Neural crest cell (in vitro differentiated cells): ENCODE data around the gene MCM6. TPM values are rescaled to one million over a fixed set of nuclear protein-coding genes. Genes with fewer than 3 reads are reported as not detected.
"Not testable (repeated sequence)": the region's sequence is repeated elsewhere in the genome, so short reads cannot be mapped to it uniquely, and the experiment has no call there.

Source experiments
- DNase-seq: peaks from one replicate; pipeline ENCODE4 v3.0.0; 2021; ENCODE audit warnings: low read depth, mixed read lengths, low spot score
- H3K27ac Mint-ChIP-seq: one replicate; pipeline ENCODE4 v1.8.0; 2021; ENCODE audit warnings: mild to moderate bottlenecking, mixed read lengths; ENCODE audit not compliant: unreplicated experiment
- H3K27me3 Mint-ChIP-seq: 2 replicates; pipeline ENCODE4 v1.8.0; 2021; ENCODE audit warnings: low read depth, mild to moderate bottlenecking, mixed read lengths
- H3K36me3 Mint-ChIP-seq: 2 replicates; pipeline ENCODE4 v1.8.0; 2021; ENCODE audit warnings: low read depth, mild to moderate bottlenecking, mixed read lengths
- H3K4me1 Mint-ChIP-seq: 2 replicates; pipeline ENCODE4 v1.8.0; 2021; ENCODE audit warnings: mixed read lengths
- H3K4me3 Mint-ChIP-seq: one replicate; pipeline ENCODE4 v1.8.0; 2021; ENCODE audit warnings: mild to moderate bottlenecking, mixed read lengths
- H3K9me3 Mint-ChIP-seq: 2 replicates; pipeline ENCODE4 v1.8.0; 2021; ENCODE audit warnings: mixed read lengths
- CTCF ChIP-seq: fragments of 200-600 bp; sonication (generic); conservative IDR thresholded peaks from 2 replicates; pipeline ENCODE4 v1.5.0; 2021; ENCODE audit warnings: antibody characterized with exemption, mild to moderate bottlenecking
- total RNA-seq: library from RNA; stranded (reverse); gene quantifications from 2 replicates; pipeline ENCODE4 v1.2.1, GENCODE V29; 2021

MCM6 gene
- total RNA-seq, 1 donor from 2014 or later = 118 TPM

DNA sequence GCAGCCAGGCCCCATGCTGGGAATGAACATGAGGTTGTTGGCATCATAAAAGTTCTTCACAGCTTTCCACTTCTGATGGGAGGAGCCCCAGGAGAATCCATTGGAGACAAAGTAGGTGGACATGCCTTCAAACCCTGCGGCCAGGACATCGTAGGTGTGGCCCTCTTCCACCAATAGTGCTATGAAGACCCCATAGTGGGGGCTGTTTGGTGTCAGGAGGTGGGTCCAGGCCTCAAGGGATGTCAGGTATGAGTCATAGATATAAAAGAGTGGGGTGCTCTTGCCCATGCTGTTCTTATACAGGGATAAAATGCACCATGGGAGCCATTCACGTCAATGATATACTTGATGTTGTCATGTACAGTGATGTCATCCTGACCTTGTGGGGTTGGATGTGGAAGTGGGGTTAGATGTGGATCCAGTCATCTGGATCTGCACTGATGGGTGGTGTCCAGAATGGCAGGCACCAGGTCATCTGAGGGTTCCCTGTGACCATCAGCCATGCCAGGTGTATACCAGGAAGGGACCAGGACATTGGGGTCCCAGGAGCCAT is 22.1 kb upstream of the MCM6 start:
- Mint-ChIP-seq H3K4me1 (no peaks in the 10 kb centered on the region), H3K27me3 (no peaks in the 10 kb centered on the region), H3K4me3 (no peak overlapping the region), H3K27ac (no peak overlapping the region), H3K36me3 (peaks cover 11% of the 10 kb centered on the region), H3K9me3 (peaks cover 9% of the 10 kb centered on the region)
- TF ChIP-seq CTCF = no peak
- DNase-seq = no peak

DNA sequence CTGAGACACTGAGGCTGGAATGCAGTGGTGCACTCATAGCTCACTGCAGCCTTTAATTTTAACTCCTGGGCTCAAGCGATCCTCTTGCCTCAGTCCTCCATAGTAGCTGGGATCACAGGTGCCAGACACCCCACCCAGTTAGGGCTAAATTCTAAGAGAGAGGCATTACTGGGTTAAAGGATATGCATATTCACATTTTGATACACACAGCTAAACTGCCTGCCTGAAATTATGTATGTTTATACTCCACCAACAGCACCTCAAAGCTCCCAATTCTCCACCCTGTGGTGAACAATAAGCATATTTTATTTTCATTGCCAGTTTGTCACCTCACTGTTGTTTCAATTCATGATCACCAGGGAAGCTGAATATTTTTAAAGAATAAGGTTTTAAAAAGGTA is 18.7 kb upstream of the MCM6 start:
- H3K36me3 Mint-ChIP-seq = peaks cover 9% of the 10 kb centered on the region
- no peak overlapping the region for H3K27ac Mint-ChIP-seq
- no peak for DNase-seq
- TF ChIP-seq CTCF = no peak
- H3K27me3 Mint-ChIP-seq = no peaks in the 10 kb centered on the region
- no peak overlapping the region for H3K4me3 Mint-ChIP-seq
- H3K4me1 Mint-ChIP-seq = no peaks in the 10 kb centered on the region
- H3K9me3 Mint-ChIP-seq = peaks cover 6% of the 10 kb centered on the region

DNA sequence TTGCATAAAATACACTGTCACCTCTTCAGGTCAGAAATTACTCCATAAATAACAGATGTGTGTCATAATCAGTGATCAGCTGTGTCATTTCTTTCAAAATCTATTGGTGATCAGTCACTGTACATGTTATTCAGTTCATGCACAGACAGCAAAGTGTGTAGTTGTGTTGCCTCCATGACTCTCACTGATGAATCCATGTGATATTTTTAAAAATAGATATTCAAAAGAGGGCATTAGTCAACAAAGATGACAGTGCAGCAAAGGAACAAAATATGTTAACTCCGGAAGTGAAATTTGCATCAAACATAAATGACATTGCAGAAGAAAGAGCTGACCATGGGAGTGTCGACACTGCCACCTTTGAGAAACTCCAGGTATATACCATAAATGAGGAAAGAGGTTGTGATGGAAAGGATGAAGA is 17.1 kb upstream of the MCM6 start:
- Mint-ChIP-seq H3K27me3 (no peaks in the 10 kb centered on the region), H3K9me3 (peaks cover 4% of the 10 kb centered on the region), H3K27ac (no peak overlapping the region)

GRCh38 chr2:135890835-135891234 is 14.6 kb upstream of the MCM6 start:
- Mint-ChIP-seq H3K4me1 (no peaks in the 10 kb centered on the region), H3K4me3 (no peak overlapping the region), H3K27me3 (no peaks in the 10 kb centered on the region), H3K27ac (no peak overlapping the region), H3K36me3 (peaks cover 4% of the 10 kb centered on the region), H3K9me3 (peaks cover 8% of the 10 kb centered on the region)
- no peak for TF ChIP-seq CTCF
- DNase-seq = no peak

More for the DNA sequence above, 17.1 kb upstream of the MCM6 start:
- TF ChIP-seq CTCF = no peak
- Mint-ChIP-seq H3K4me3 (no peak overlapping the region), H3K36me3 (peaks cover 4% of the 10 kb centered on the region), H3K4me1 (no peaks in the 10 kb centered on the region)
- no peak for DNase-seq

DNA sequence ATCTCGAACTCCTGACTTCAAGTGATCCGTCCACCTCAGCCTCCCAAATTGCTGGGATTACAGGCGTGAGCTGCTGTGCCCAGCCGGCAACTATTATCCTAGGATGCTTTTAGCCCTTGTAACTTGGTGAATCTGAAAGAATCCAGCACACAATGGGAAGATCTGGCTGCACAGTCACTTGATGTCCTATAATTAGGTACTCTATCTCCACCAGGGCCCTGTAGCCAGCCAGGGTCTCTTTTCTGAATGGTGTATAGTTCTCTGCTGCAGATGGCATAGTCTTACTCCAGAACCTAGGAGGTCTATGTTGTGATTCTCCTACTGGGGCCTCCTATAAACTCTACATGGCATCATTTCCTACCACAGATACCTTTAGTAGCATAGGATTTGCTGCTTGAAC is 13.9 kb upstream of the MCM6 start:
- Mint-ChIP-seq H3K4me1 (no peaks in the 10 kb centered on the region), H3K27me3 (no peaks in the 10 kb centered on the region), H3K9me3 (peaks cover 8% of the 10 kb centered on the region), H3K36me3 (peaks cover 4% of the 10 kb centered on the region), H3K27ac (no peak overlapping the region), H3K4me3 (no peak overlapping the region)
- no peak for DNase-seq
- TF ChIP-seq CTCF = no peak

DNA sequence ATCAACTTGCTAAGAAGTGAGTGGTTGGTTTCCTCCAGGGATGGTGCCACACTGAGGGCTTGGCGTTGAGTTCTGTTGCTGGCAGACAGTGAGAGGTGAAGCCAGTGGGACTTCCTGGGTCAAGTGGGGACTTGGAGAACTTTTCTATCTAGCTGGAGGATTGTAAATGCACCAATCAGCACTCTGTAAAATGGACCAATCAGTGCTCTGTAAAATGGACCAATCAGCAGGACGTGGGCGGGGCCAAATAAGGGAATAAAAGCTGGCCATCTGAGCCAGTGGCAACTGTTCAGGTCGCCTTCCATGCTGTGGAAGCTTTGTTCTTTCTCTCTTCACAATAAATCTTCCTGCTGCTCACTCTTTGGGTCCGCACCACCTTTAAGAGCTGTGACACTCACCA is 12.3 kb upstream of the MCM6 start:
- not testable (repeated sequence) for H3K9me3 Mint-ChIP-seq, H3K27me3 Mint-ChIP-seq

More for the DNA sequence above, 12.3 kb upstream of the MCM6 start:
- H3K36me3 Mint-ChIP-seq, H3K4me3 Mint-ChIP-seq, H3K4me1 Mint-ChIP-seq, H3K27ac Mint-ChIP-seq, DNase-seq: not testable (repeated sequence)
